Activated T-helper 1 cell treated with anti-CD3 and anti-CD28 coated beads, Interleukin-2, amount 50 U/mL, for 16 hours (primary cell): ENCODE measurements around the gene BOC.

Source experiments
- DNase-seq, 2 donors: peaks; one replicate each; pipeline ENCODE4 v3.0.0-alpha.2; 2020; ENCODE audit warnings: low read depth in 1 of 2, low spot score in 1 of 2

The BOC gene

DNA sequence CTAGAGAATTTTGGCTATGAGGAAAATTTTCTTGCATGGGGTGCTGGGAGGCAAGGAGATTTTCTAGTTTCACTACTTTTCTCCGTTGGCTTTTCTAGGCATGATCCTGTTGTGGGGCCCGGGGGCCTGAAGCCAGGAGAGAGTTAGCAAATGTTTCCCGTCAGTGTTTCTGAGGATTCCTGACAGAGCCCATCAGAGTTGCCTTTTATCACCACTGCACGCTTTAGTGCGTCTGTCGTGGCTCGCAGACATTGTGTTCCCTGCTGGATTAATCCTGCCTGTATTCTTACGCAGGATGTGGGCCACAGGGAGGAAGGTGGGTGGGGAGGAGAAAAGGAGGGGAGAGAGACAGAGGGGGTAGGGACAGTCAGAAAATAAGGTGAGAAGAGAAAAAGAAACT lies 18.1 kb upstream of the BOC start:
- DNase-seq, result no peak

GRCh38 chr3:113193719-113194118 lies 17.6 kb upstream of the BOC start:
- DNase-seq, result no peak

- no peak for DNase-seq
These were observed 16.4 kb upstream of the BOC start for GRCh38 chr3:113194823-113195401.

DNA sequence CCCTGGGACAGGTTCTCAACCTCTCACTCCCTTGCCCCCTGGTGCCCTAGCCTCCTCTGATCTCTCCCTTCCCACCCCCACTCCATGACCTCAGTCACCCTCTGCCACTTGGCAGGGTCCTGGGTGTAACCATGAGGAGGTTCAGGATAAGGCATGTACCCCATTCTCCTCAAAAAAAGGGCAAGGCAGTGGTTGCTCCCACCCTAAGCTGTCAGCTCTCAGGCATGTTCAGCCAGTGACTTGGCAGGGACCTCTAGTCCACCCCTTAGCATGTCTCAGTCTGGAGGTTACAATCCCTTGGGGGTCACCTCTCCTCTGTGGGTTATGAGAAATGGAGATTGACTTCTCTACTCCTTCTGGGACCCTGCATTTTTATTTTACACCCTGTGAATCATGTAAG lies 11.0 kb upstream of the BOC start:
- DNase-seq, result no peak

DNA sequence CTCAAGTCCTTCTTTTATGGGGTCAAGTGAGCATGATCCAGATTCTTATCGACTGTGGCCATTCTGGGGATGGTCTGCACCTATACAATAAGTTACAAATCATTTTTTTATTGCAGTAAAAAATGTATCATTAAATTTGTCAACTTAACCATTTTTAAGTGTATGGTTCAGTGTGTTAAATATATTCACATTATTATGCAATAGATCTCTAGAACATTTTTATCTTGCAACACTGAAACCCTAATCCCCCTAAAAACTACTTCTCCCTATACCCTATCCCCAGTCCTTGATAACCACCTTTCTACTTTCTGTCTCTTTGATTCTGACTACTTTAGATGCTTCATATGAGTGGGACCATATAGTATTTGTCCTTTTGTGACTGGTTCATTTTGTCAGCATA lies 10.4 kb upstream of the BOC start:
- DNase-seq, result no peak

DNA sequence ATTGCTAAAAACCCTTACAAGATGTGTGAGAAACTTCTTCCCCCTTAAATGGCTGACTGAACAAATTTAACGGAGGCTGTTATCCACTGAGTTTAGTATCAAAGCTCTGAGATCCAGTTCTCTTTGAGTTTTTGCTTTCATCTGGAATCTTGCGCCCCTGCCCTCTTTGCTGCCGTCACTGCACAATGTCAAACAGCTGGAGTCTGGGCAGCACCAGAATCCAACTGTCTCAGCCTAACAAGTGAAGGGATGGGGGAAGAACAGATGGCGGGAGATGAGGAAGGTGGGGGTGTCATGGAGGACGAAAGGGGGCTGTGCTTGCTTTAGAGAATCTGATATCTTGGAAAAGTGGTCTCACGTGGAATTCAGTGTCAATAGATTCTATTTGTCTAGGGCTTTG lies 7.0 kb upstream of the BOC start:
- no peak for DNase-seq

- DNase-seq, result no peak
These were observed 5.9 kb upstream of the BOC start for GRCh38 chr3:113205481-113205880.

GRCh38 chr3:113210604-113211329 lies 590 bp upstream of the BOC start:
- no peak for DNase-seq

- no peak for DNase-seq
These were observed 940 bp downstream of the BOC start for GRCh38 chr3:113212150-113212843.

DNA sequence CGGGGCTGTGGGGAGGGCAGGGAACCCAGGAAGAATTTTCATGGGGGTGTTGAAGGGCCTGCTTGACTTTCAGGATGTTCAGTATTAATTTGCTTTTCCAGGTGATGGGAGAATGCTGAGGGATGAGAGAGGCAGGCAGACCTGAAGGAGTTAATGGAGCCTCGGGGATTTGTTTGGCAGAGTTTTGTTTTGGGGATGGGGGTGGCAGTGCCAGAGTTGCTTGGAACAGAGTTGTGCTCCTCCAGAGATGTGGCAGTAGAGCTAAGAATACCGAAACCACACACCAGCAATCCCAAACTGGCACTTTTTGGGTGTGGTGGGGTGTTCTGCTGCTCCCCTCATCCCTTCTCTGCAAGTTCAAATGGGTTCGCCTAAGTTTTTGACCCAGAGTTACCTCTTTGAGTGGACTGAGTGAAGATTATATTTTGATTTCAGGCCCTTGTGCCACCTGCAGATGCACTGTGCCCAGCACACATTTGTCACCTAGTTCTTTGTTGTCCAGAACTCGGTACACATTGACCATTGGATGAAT lies 1.6 kb downstream of the BOC start:
- no peak for DNase-seq

DNA sequence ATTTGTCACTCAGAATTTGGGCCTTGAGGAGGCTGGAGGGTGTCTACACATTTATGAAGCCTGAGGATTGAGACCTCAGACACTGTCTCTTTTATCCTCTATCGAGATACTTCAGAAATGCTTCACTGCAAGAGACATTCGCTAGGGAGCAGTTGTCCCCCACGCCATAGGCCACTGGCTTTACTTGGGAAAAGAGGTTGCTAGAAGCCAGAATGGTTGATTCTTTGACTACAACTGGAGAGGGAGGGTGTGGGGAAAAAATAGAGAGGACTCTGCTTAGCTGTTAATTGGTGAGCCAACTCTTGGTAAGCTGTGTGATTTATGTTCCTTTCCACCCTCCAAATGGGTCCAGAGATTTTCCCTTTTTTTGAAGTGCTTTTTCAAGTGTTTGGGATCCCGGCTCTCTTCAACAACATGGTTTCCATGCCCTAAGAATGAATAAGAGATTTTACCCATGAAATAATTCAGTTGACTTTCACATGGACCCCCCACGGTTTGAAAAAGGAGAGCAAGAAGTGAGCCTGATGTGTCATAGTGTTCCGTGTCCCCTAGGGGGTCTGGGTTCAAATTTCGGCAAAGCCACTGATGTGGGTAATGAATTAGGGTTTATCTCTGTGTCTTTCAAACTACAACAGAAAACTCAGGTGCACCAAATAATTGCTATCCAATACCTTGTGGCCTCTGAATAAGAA lies 2.7 kb downstream of the BOC start:
- no peak for DNase-seq

- no peak for DNase-seq
These were observed 3.7 kb downstream of the BOC start for GRCh38 chr3:113214917-113215595.

GRCh38 chr3:113216393-113216792 lies 5.0 kb downstream of the BOC start:
- no peak for DNase-seq

DNA sequence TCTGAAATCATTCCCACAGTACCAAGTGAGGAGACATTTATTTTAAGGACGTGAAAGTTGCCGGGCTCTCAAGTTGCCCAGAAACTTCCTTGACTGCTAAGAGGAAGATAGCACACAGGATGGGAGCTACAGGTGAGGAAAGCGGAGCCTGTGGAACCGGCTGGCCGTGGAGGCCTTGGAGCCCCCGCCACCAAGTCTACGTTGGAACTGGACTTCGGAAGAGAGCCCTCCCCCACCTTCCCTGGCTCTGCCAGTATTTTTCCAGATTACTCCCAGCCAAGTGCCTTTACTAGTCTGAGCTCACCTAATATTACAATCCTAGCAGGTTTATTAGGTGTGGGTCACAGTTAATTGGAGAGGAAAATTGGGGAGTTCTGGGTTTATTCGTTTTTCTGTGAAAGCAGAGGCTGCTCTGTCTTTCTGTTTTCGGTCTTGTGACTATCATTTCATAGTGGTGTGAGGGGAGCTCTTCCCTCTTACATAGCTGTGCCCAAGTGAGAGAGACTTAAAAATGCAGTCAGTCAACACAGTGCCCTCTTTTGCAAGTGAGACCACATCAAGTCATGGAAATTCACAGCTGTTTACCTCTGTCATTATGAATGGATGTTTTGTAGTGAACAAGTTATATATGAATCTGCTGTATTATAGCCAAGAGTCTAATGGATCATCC lies 6.8 kb downstream of the BOC start:
- no peak for DNase-seq

- DNase-seq, result no peak
These were observed 7.3 kb downstream of the BOC start for GRCh38 chr3:113218681-113219045.

DNA sequence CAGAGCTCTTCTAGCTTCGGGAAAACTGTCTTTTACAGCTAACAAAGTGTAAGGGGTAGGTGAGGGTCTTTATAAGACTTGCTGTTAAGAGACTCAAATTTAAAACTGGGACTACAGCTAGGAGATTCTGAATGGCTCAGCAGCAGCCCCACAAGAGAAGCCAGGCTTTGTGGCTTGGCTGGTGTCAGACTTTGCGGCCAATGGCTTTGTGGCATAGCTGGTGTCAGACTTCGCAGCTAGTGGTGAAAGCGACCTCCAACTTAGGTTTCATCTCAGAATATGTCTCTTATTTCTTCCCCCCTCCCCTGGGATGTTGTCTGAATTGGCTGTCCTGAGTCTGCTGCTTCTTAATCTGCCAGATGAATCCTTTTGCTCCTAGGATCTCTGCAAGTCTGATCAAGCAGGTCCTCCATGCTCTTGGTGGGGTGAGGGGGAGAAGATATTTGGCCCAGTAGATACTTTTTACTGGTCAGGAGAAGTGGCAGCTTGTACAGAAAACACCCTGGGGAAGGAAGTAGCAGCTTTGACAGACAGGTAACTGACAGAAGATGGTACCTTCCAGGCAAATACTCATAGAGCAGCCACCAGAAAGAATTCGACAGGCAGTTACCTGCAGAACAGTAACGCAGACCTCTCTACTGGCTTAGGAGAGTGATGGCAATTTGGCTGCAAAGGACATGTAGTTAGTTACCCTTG lies 8.4 kb downstream of the BOC start:
- DNase-seq, result no peak

DNA sequence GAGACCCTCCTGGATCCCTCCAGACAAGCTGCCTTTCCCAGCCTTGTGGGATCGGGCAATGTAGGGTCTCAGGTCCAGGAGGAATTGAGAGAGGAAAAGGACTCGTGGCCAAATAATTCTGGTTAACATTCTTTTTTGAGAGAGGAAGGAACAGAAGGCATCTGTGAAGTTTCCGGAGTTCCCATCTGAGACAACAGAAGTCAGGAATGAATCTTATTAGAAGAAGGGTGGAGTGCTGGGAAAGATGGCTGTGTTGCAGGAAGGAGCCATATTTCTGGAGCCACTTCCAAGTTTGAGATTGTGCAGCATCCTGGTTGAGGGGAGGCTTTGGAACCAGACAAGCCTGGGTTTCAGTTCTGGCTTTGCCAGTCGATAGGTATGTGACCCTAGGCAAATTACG lies 9.4 kb downstream of the BOC start:
- no peak for DNase-seq

DNA sequence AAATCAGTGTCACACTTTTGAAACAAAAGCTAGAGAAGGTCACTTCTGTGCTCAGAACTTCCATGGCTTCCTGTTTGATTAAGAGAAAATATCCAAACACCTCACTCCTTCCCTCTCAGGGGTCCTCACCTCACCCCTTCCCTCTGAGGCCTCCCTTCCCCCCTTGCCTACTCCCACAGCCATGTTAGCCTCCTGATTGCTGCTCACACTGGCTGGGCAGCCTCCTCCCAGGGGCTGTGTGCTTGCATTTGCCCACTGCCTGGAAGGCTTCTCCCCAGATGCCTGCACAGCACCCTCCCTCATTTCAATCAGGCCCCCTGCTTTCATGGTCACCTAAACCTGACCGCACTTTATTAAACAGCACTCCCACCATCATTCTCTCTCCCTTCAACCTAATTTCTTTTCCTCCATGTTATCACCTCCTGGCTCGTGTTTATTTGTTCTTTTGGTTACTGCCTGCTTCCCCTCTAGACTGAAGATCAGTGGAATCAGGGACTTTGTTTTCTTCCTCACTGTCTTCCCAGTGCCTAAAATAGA lies 10.4 kb downstream of the BOC start:
- DNase-seq, result no peak

GRCh38 chr3:113222451-113223086 lies 11.2 kb downstream of the BOC start:
- DNase-seq, result no peak
